ENCODE data around the gene GPI.
A peak's percentile ranks its signal among the peaks of the same experiment; 100 is the strongest.
"Not testable (repeated sequence)": the region's sequence is repeated elsewhere in the genome, so short reads cannot be mapped to it uniquely, and the experiment has no call there.

Gene GPI

DNA sequence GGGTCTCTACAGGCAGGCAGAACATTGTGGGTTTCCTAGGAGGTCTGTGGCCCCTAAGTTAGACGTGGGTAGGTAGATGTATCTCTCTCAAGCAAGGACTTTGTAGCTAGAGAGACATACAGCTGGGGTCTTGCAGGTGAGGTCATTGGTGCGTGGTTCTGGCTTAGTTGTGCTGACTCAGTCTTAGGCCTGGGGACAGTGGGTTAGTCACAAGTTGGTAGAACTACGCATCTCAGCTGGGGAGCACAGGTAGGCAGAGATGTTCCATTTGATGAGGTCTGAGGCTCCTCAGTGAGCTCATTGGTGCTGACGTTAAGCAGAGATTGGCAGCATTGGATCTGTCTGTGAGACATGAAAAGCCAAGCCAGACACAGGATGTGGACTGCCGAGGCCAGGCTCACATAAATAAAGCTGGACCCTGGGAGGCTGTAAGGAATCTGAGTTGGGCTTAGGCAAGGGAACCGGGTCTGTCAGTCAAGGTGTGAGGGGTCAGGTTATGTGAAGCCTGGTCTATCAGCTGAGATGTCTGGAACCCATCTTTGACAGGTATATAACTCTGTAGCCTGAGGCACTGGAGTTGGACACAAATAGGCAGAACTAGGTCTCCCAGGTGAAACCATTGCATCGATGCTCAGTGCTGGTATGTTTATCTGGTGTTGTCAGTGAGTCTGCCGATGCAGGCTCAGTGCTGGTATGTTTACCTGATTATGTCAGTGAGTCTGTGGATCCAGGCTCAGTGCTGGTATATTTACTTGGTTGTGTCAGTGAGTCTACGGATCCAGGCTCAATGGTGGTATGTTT, 21.8 kb downstream of the GPI start:
- Histone ChIP-seq H3K36me3 (ENCODE audit: control insufficient read depth, insufficient read depth, low read length) (peaks cover 96% of the 10 kb centered on the region), H3K4me3 (ENCODE audit: low read depth, low read length) (no peak overlapping the region), H3K4me1 (ENCODE audit: control insufficient read depth, insufficient read depth, low read length) (no peaks in the 10 kb centered on the region), H3K9me3 (ENCODE audit: control insufficient read depth, insufficient read depth, low read length) (no peaks in the 10 kb centered on the region), H3K27ac (ENCODE audit: low read depth, low read length) (no peak overlapping the region), H3K27me3 (ENCODE audit: control insufficient read depth, insufficient read depth, low read length) (no peaks in the 10 kb centered on the region), H3K9ac (ENCODE audit: low read depth, low read length) (no peak overlapping the region)

DNA sequence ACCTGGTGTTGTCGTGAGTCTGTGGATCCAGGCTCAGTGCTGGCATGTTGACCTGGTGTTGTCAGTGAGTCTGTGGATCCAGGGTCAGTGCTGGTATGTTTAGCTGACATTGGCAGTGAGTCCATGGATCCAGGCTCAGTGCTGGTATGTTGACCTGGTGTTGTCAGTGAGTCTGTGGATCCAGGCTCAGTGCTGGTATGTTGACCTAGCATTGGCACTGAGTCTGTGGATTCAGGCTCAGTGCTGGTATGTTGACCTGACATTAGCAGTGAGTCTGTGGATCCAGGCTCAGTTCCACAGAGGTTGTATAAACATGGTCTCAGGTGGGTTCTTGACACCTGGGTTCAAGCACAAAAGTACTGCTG, 22.4 kb downstream of the GPI start:
- Histone ChIP-seq H3K36me3 (ENCODE audit: control insufficient read depth, insufficient read depth, low read length) (peaks cover 96% of the 10 kb centered on the region), H3K9me3 (ENCODE audit: control insufficient read depth, insufficient read depth, low read length) (no peaks in the 10 kb centered on the region), H3K27ac (ENCODE audit: low read depth, low read length) (no peak overlapping the region), H3K9ac (ENCODE audit: low read depth, low read length) (no peak overlapping the region), H3K4me3 (ENCODE audit: low read depth, low read length) (no peak overlapping the region), H3K4me1 (ENCODE audit: control insufficient read depth, insufficient read depth, low read length) (no peaks in the 10 kb centered on the region), H3K27me3 (ENCODE audit: control insufficient read depth, insufficient read depth, low read length) (no peaks in the 10 kb centered on the region)

DNA sequence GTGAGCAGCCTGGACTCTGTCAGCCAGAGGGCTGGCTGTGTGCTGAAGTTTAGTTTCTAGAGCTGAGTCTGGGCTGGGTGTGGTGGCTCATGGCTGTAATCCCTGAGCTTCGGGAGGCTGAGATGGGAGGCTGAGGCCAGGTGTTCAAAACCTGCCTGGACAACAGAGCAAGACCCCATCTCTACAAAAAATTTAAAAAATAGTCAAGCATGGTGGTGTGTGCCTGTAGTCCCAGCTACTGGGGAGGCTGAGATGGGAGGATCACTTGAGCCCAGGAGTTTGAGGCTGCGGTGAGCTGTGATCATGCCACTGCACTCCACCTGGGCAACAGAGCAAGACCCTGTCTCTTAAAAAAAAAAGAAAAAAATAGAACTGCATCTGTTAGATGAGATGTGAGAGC, 23.7 kb downstream of the GPI start:
- H3K4me3 ChIP-seq (ENCODE audit: low read depth, low read length); H3K9ac ChIP-seq (ENCODE audit: low read depth, low read length); H3K27ac ChIP-seq (ENCODE audit: low read depth, low read length); H3K9me3 ChIP-seq (ENCODE audit: control insufficient read depth, insufficient read depth, low read length); H3K4me1 ChIP-seq (ENCODE audit: control insufficient read depth, insufficient read depth, low read length); H3K27me3 ChIP-seq (ENCODE audit: control insufficient read depth, insufficient read depth, low read length): not testable (repeated sequence)
- peaks cover 96% of the 10 kb centered on the region for H3K36me3 ChIP-seq (ENCODE audit: control insufficient read depth, insufficient read depth, low read length)

DNA sequence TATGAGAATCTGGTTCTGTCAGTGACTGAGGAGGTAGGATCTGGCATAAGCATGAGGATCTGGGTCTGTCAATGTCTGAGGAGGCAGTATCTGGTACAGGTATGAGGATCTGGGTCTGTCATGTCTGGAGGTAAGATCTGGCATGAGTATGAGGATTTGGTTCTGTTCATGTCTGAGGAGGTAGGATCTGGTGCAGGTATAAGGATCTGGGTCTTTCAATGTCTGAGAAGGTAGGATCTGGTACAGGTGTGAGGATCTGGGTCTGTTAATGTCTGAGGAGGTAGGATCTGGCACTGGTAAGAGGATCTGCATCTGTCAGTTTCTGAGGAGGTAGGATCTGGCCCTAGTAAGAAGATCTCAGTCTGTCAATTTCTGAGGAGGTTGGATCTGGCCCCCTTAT, 26.8 kb downstream of the GPI start:
- Histone ChIP-seq H3K36me3 (ENCODE audit: control insufficient read depth, insufficient read depth, low read length) (peaks cover 98% of the 10 kb centered on the region), H3K27ac (ENCODE audit: low read depth, low read length) (no peak overlapping the region), H3K4me1 (ENCODE audit: control insufficient read depth, insufficient read depth, low read length) (no peaks in the 10 kb centered on the region), H3K27me3 (ENCODE audit: control insufficient read depth, insufficient read depth, low read length) (no peaks in the 10 kb centered on the region), H3K9ac (ENCODE audit: low read depth, low read length) (no peak overlapping the region), H3K9me3 (ENCODE audit: control insufficient read depth, insufficient read depth, low read length) (no peaks in the 10 kb centered on the region), H3K4me3 (ENCODE audit: low read depth, low read length) (no peak overlapping the region)

DNA sequence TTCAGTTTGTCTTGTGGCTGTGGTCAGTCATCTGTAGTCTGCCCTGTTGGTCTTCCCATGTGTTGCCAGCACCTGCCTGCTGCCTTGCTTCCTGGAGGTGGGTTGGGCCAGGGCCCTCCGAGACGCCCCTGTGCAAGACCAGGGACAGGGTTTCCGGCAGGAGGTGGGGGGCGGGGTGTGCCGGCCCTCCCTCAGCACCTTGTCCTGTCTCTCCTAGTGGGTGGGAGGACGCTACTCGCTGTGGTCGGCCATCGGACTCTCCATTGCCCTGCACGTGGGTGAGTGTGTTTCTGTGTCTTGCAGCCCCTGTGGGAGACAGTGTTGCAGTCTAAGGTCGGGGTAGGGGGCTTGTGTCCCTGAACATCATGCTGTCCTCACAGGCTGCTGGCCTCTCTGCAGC, 28.0 kb downstream of the GPI start:
- no peaks in the 10 kb centered on the region for H3K4me1 ChIP-seq (ENCODE audit: control insufficient read depth, insufficient read depth, low read length)
- no peaks in the 10 kb centered on the region for H3K9me3 ChIP-seq (ENCODE audit: control insufficient read depth, insufficient read depth, low read length)
- H3K9ac ChIP-seq (ENCODE audit: low read depth, low read length) = no peak overlapping the region
- H3K4me3 ChIP-seq (ENCODE audit: low read depth, low read length) = no peak overlapping the region
- H3K36me3 ChIP-seq (ENCODE audit: control insufficient read depth, insufficient read depth, low read length) = peaks cover 98% of the 10 kb centered on the region
- no peak overlapping the region for H3K27ac ChIP-seq (ENCODE audit: low read depth, low read length)
- H3K27me3 ChIP-seq (ENCODE audit: control insufficient read depth, insufficient read depth, low read length) = no peaks in the 10 kb centered on the region

DNA sequence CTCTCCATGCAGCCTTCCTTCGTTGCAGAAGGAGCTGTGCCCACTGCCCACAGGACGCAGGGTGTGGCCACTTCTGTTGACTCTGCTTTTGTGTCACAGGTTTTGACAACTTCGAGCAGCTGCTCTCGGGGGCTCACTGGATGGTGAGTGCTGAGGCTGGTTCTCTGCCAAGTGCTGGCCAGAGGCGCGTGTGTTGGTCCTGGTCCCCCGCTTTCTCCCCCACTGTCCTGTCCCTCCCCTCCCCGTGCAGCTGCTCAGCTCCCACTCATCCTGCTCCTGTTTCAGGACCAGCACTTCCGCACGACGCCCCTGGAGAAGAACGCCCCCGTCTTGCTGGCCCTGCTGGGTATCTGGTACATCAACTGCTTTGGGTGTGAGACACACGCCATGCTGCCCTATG, 28.6 kb downstream of the GPI start:
- peaks cover 98% of the 10 kb centered on the region for H3K36me3 ChIP-seq (ENCODE audit: control insufficient read depth, insufficient read depth, low read length)
- H3K9ac ChIP-seq (ENCODE audit: low read depth, low read length) = no peak overlapping the region
- H3K27me3 ChIP-seq (ENCODE audit: control insufficient read depth, insufficient read depth, low read length) = no peaks in the 10 kb centered on the region
- no peaks in the 10 kb centered on the region for H3K9me3 ChIP-seq (ENCODE audit: control insufficient read depth, insufficient read depth, low read length)
- H3K27ac ChIP-seq (ENCODE audit: low read depth, low read length) = no peak overlapping the region
- H3K4me3 ChIP-seq (ENCODE audit: low read depth, low read length) = no peak overlapping the region
- no peaks in the 10 kb centered on the region for H3K4me1 ChIP-seq (ENCODE audit: control insufficient read depth, insufficient read depth, low read length)

DNA sequence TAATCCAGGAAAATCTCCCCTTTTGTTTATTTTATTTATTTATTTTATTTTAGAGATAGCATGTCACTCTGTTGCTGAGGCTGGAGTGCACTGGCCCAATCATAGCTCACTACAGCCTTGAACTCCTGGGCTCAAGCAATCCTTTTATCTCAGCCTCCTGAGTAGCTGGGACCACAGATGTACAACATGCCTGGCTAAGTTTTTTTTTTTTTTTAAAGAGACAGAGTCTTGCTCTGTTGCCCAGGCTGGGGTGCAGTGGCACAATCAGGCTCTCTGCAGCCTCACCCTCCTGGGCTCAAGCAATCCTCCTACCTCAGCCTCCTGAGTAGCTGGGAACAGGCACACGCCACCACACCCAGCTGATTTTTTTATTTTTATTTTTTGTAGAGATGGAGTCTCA, 32.9 kb downstream of the GPI start:
- Histone ChIP-seq H3K4me1 (ENCODE audit: control insufficient read depth, insufficient read depth, low read length) (no peaks in the 10 kb centered on the region), H3K9me3 (ENCODE audit: control insufficient read depth, insufficient read depth, low read length) (no peaks in the 10 kb centered on the region), H3K4me3 (ENCODE audit: low read depth, low read length) (no peak overlapping the region), H3K9ac (ENCODE audit: low read depth, low read length) (no peak overlapping the region), H3K27ac (ENCODE audit: low read depth, low read length) (no peak overlapping the region), H3K27me3 (ENCODE audit: control insufficient read depth, insufficient read depth, low read length) (no peaks in the 10 kb centered on the region), H3K36me3 (ENCODE audit: control insufficient read depth, insufficient read depth, low read length) (peaks cover 76% of the 10 kb centered on the region)

DNA sequence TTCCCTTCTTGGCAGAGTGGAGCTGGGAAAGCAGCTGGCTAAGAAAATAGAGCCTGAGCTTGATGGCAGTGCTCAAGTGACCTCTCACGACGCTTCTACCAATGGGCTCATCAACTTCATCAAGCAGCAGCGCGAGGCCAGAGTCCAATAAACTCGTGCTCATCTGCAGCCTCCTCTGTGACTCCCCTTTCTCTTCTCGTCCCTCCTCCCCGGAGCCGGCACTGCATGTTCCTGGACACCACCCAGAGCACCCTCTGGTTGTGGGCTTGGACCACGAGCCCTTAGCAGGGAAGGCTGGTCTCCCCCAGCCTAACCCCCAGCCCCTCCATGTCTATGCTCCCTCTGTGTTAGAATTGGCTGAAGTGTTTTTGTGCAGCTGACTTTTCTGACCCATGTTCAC, 34.9 kb downstream of the GPI start:
- no peak overlapping the region for H3K27ac ChIP-seq (ENCODE audit: low read depth, low read length)
- no peaks in the 10 kb centered on the region for H3K27me3 ChIP-seq (ENCODE audit: control insufficient read depth, insufficient read depth, low read length)
- no peak overlapping the region for H3K9ac ChIP-seq (ENCODE audit: low read depth, low read length)
- H3K36me3 ChIP-seq (ENCODE audit: control insufficient read depth, insufficient read depth, low read length) = peaks cover 56% of the 10 kb centered on the region
- H3K4me3 ChIP-seq (ENCODE audit: low read depth, low read length) = no peak overlapping the region
- H3K4me1 ChIP-seq (ENCODE audit: control insufficient read depth, insufficient read depth, low read length) = no peaks in the 10 kb centered on the region
- no peaks in the 10 kb centered on the region for H3K9me3 ChIP-seq (ENCODE audit: control insufficient read depth, insufficient read depth, low read length)

DNA sequence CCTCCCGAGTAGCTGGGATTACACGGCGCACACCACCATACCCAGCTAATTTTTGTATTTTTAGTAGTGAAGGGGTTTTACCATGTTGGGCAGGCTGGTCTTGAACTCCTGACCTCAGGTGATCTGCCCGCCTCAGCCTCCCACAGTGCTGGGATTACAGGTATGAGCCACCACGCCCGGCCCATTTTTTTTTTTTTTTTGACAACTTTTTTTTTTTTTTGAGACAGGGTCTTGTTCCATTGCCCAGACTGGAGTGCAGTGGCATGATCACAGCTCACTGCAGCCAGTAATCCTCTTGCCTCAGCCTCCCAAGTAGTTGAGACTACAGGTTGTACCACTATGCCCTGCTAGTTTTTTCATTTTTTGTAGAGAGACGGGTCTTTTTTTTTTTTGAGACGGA, 35.8 kb downstream of the GPI start:
- not testable (repeated sequence) for H3K27ac ChIP-seq (ENCODE audit: low read depth, low read length); H3K27me3 ChIP-seq (ENCODE audit: control insufficient read depth, insufficient read depth, low read length); H3K4me3 ChIP-seq (ENCODE audit: low read depth, low read length); H3K9me3 ChIP-seq (ENCODE audit: control insufficient read depth, insufficient read depth, low read length); H3K9ac ChIP-seq (ENCODE audit: low read depth, low read length); H3K4me1 ChIP-seq (ENCODE audit: control insufficient read depth, insufficient read depth, low read length)
- peaks cover 49% of the 10 kb centered on the region for H3K36me3 ChIP-seq (ENCODE audit: control insufficient read depth, insufficient read depth, low read length)

DNA sequence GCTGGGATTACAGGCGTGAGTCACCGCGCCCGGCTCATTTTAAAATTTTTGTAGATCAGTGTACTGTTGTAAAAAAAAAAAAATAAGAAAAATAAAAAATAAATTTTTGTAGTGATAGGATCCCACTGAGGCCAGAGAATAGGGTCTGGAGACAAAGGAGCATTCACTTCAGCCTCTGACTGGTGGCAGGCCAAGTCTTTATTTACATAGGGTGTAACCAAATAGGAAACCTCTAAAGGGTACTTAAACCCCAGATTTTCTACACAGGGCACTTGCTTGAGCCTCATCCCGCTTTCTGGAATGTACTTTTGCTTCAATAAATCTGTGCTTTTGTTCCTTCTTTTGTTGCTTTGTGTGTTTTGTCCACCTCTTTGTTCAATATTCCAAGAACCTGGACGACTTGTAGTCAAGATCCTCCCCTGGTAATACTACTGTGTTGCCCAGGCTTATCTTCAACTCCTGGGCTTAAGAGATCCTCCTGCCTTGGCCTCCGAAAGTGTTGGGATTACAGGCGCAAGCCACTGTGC, 37.1 kb downstream of the GPI start:
- Histone ChIP-seq H3K4me1 (ENCODE audit: control insufficient read depth, insufficient read depth, low read length) (no peaks in the 10 kb centered on the region), H3K27ac (ENCODE audit: low read depth, low read length) (no peak overlapping the region), H3K36me3 (ENCODE audit: control insufficient read depth, insufficient read depth, low read length) (peaks cover 38% of the 10 kb centered on the region), H3K9me3 (ENCODE audit: control insufficient read depth, insufficient read depth, low read length) (no peaks in the 10 kb centered on the region), H3K27me3 (ENCODE audit: control insufficient read depth, insufficient read depth, low read length) (no peaks in the 10 kb centered on the region), H3K9ac (ENCODE audit: low read depth, low read length) (no peak overlapping the region), H3K4me3 (ENCODE audit: low read depth, low read length) (no peak overlapping the region)

DNA sequence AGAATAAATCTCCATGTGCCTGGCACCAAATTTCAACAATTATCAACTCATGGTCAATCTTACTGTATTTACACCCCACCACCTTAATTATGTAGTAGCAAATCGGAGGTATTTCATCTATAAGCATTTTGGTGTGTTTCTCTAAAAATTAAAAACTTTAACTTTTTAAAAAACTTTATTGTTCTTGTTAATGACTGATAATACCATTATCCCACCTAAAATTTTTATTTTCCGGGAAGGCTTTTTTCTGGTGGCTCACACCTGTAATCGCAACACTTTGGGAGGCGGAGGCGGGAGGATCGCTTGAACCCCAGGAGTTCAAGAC, 38.8 kb downstream of the GPI start:
- Histone ChIP-seq H3K4me1 (ENCODE audit: control insufficient read depth, insufficient read depth, low read length) (no peaks in the 10 kb centered on the region), H3K27me3 (ENCODE audit: control insufficient read depth, insufficient read depth, low read length) (no peaks in the 10 kb centered on the region), H3K9ac (ENCODE audit: low read depth, low read length) (peak overlapping the region; percentile 92), H3K36me3 (ENCODE audit: control insufficient read depth, insufficient read depth, low read length) (peaks cover 35% of the 10 kb centered on the region), H3K4me3 (ENCODE audit: low read depth, low read length) (peak overlapping the region; percentile 97), H3K27ac (ENCODE audit: low read depth, low read length) (peak overlapping the region; percentile 70), H3K9me3 (ENCODE audit: control insufficient read depth, insufficient read depth, low read length) (no peaks in the 10 kb centered on the region)

Measured in HUES48 (cell line).